GM23338 (cell line): Measurements from ENCODE around the gene HSPA1B. TPM values are rescaled to one million over a fixed set of nuclear protein-coding genes. Genes with fewer than 3 reads are reported as not detected.

Source experiments
- ATAC-seq: fragments of 200-7000 bp; cut with Tn5 transposase; 3 replicates; pipeline ENCODE4 v1.9.1; 2020
- DNase-seq: peaks from one replicate; pipeline ENCODE4 v3.0.0-alpha.2; 2015; ENCODE audit warnings: low spot score
- H2AFZ ChIP-seq: fragments of 200-600 bp; sonication (generic); 2 replicates; pipeline ENCODE4 v1.8.0; 2016; ENCODE audit warnings: antibody characterized with exemption, mild to moderate bottlenecking, moderate library complexity
- H3F3A ChIP-seq: fragments of 200-600 bp; sonication (generic); replicated peaks from 2 replicates; pipeline ENCODE4 v1.8.0; 2017; ENCODE audit warnings: antibody characterized with exemption, mixed run types, low read depth
- H3K27ac ChIP-seq: fragments of 200-600 bp; sonication (generic); 2 replicates; pipeline ENCODE4 v1.6.1; 2016; ENCODE audit warnings: low read depth
- H3K27me3 ChIP-seq: fragments of 200-600 bp; sonication (generic); 2 replicates; pipeline ENCODE4 v1.8.0; 2016; ENCODE audit warnings: mild to moderate bottlenecking, mixed run types, moderate library complexity; ENCODE audit not compliant: insufficient read depth
- H3K36me3 ChIP-seq: fragments of 200-600 bp; sonication (generic); 2 replicates; pipeline ENCODE4 v1.8.0; 2016; ENCODE audit warnings: mild to moderate bottlenecking; ENCODE audit not compliant: insufficient read depth
- H3K4me1 ChIP-seq: fragments of 200-600 bp; sonication (generic); 2 replicates; pipeline ENCODE4 v1.8.0; 2016; ENCODE audit warnings: mild to moderate bottlenecking, moderate library complexity; ENCODE audit not compliant: insufficient read depth
- H3K4me2 ChIP-seq: fragments of 200-600 bp; sonication (generic); 2 replicates; pipeline ENCODE4 v1.7.1; 2017; ENCODE audit warnings: mixed run types
- H3K4me3 ChIP-seq: fragments of 200-600 bp; sonication (generic); 2 replicates; pipeline ENCODE4 v1.6.1; 2016; ENCODE audit warnings: mixed run types
- H3K79me2 ChIP-seq: fragments of 200-600 bp; sonication (generic); replicated peaks from 2 replicates; pipeline ENCODE4 v1.8.0; 2017; ENCODE audit warnings: mild to moderate bottlenecking; ENCODE audit not compliant: insufficient read depth
- H3K9me2 ChIP-seq: fragments of 200-600 bp; sonication (generic); 2 replicates; pipeline ENCODE4 v1.8.0; 2017; ENCODE audit not compliant: insufficient read depth
- H4K20me1 ChIP-seq: fragments of 200-600 bp; sonication (generic); replicated peaks from 2 replicates; pipeline ENCODE4 v1.8.0; 2017; ENCODE audit warnings: mild to moderate bottlenecking; ENCODE audit not compliant: insufficient read depth
- H3K27ac Mint-ChIP-seq: 2 replicates; pipeline ENCODE4 v1.8.0; 2020; ENCODE audit warnings: inconsistent platforms, mild to moderate bottlenecking, moderate library complexity, mixed read lengths
- H3K27me3 Mint-ChIP-seq: 3 replicates; pipeline ENCODE4 v1.8.0; 2022; ENCODE audit warnings: low read depth, mild to moderate bottlenecking, moderate library complexity, mixed read lengths, inconsistent platforms; ENCODE audit not compliant: insufficient read depth, poor library complexity
- H3K36me3 Mint-ChIP-seq: 3 replicates; pipeline ENCODE4 v1.8.0; 2021; ENCODE audit warnings: low read depth, mild to moderate bottlenecking, inconsistent platforms, moderate library complexity, mixed read lengths
- H3K4me1 Mint-ChIP-seq: 3 replicates; pipeline ENCODE4 v1.8.0; 2020; ENCODE audit warnings: mild to moderate bottlenecking, inconsistent platforms, mixed read lengths
- H3K4me3 Mint-ChIP-seq: 3 replicates; pipeline ENCODE4 v1.8.0; 2021; ENCODE audit warnings: moderate library complexity, mild to moderate bottlenecking, inconsistent platforms, mixed read lengths
- H3K9me3 Mint-ChIP-seq: 3 replicates; pipeline ENCODE4 v1.8.0; 2020; ENCODE audit warnings: moderate library complexity, mild to moderate bottlenecking, inconsistent platforms, mixed read lengths
- CREB1 ChIP-seq: fragments of 250-450 bp; sonication (Bioruptor Pico); IDR thresholded peaks from 2 replicates; pipeline ENCODE4 v1.5.0; 2020; ENCODE audit warnings: low read depth, mild to moderate bottlenecking, moderate library complexity
- CTCF ChIP-seq, 2 experiments: fragments of 200-600 bp in 1 of 2; sonication (generic) in 1 of 2; conservative IDR thresholded peaks; 2 replicates each; pipeline versions ENCODE4 v1.5.1 to v1.6.1; 2016 to 2017; ENCODE audit warnings: antibody characterized with exemption in 2 of 2, low read depth in 2 of 2, mild to moderate bottlenecking in 2 of 2, moderate library complexity in 1 of 2
- EZH2 ChIP-seq: fragments of 200-600 bp; sonication (generic); IDR thresholded peaks from one replicate; pipeline ENCODE4 v1.8.0; 2017; ENCODE audit warnings: antibody characterized with exemption, mild to moderate bottlenecking, low read depth; ENCODE audit not compliant: unreplicated experiment
- EZH2phosphoT487 ChIP-seq: fragments of 200-600 bp; sonication (generic); IDR thresholded peaks from one replicate; pipeline ENCODE4 v1.8.1; 2018; ENCODE audit warnings: antibody characterized with exemption; ENCODE audit not compliant: unreplicated experiment
- JUNB ChIP-seq: IDR thresholded peaks from one replicate; pipeline ENCODE4 v1.6.1; 2016; ENCODE audit warnings: antibody characterized with exemption; ENCODE audit not compliant: unreplicated experiment
- NANOG ChIP-seq: IDR thresholded peaks from 2 replicates; pipeline ENCODE4 v1.6.1; 2016; ENCODE audit warnings: antibody characterized with exemption, borderline replicate concordance
- POLR2AphosphoS5 ChIP-seq: IDR thresholded peaks from 2 replicates; pipeline ENCODE4 v1.6.1; 2016; ENCODE audit warnings: antibody characterized with exemption, low read depth
- REST ChIP-seq: IDR thresholded peaks from one replicate; pipeline ENCODE4 v1.6.1; 2018; ENCODE audit warnings: antibody characterized with exemption; ENCODE audit not compliant: unreplicated experiment
- STAT1 ChIP-seq: IDR thresholded peaks from one replicate; pipeline ENCODE4 v1.6.1; 2016; ENCODE audit warnings: antibody characterized with exemption; ENCODE audit not compliant: unreplicated experiment
- ZNF114 ChIP-seq: fragments of 250-450 bp; sonication (Bioruptor Pico); IDR thresholded peaks from 2 replicates; pipeline ENCODE4 v1.5.0; 2020; ENCODE audit warnings: mild to moderate bottlenecking, moderate library complexity
- ZNF331 ChIP-seq: fragments of 250-450 bp; sonication (Bioruptor Pico); IDR thresholded peaks from 2 replicates; pipeline ENCODE4 v1.5.0; 2020; ENCODE audit warnings: low read depth, mild to moderate bottlenecking, moderate library complexity
- polyA plus RNA-seq: library from polyadenylated mRNA; unstranded; fragments of >200 nt; fragmentation: Nextera tagmentation; extraction: Ambion mirVana; gene quantifications from 2 replicates; pipeline ENCODE4 v1.2.1, GENCODE V29; 2016
- total RNA-seq: library from RNA; depleted of rRNA; stranded (reverse); fragments of >200 nt; shearing (Covaris generic); gene quantifications from 2 replicates; pipeline ENCODE4 v1.2.3, GENCODE V29; 2014
- TF ChIP-seq, protein P1 (sequence below): IDR thresholded peaks from 2 replicates; pipeline ENCODE4 v1.6.1; 2016; ENCODE audit warnings: antibody characterized with exemption
- TF ChIP-seq, protein P2 (sequence below): fragments of 250-450 bp; sonication (Bioruptor Pico); IDR thresholded peaks from 2 replicates; pipeline ENCODE4 v1.5.0; 2020; ENCODE audit warnings: mild to moderate bottlenecking, moderate library complexity

The HSPA1B gene
- total and polyA plus RNA-seq, 2 experiments from 2014 or later: 31.7 to 113 TPM

DNA sequence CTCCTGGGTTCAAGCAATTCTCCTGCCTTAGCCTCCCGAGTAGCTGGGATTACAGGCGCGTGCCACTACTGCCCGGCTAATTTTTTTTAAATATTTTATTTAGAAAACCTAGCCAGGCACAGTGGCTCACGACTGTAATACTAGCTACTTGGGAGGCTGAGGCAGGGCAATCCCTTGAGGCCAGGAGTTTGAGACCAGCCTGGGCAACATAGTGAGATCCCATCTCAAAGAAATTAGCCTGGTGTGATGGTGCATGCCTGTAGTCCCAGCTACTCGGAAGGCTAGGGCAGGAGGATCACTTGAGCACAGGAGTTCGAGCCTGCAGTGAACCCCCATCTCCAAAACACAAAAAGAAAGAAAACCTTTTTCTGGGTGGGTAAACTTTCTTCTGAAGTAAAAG is 48.8 kb downstream of the HSPA1B start:
- ATAC-seq: no peak
- Histone ChIP-seq H3K4me1 (peaks cover 5% of the 10 kb centered on the region; the same call in 1 of the 2 replicates), H3K9me2 (no peaks in the 10 kb centered on the region), H3F3A (peaks cover 14% of the 10 kb centered on the region), H3K4me2 (no peak overlapping the region), H4K20me1 (peaks cover 3% of the 10 kb centered on the region; the same call in 1 of the 2 replicates), H2AFZ (no peak overlapping the region), H3K36me3 (peaks cover 5% of the 10 kb centered on the region; the same call in 1 of the 2 replicates), H3K4me3 (no peak overlapping the region), H3K27me3 (no peaks in the 10 kb centered on the region), H3K27ac (no peak overlapping the region), H3K79me2 (no peaks in the 10 kb centered on the region)
- H3K4me1 Mint-ChIP-seq: peaks cover 8% of the 10 kb centered on the region
- no peak for DNase-seq
- peaks cover 5% of the 10 kb centered on the region for H3K27me3 Mint-ChIP-seq
- H3K9me3 Mint-ChIP-seq: no peaks in the 10 kb centered on the region
- peaks cover 20% of the 10 kb centered on the region for H3K36me3 Mint-ChIP-seq
- H3K4me3 Mint-ChIP-seq: no peak overlapping the region
- TF ChIP-seq NANOG (no peak), ZNF114 (no peak), EZH2 (no peak), CTCF (conservative IDR thresholded peaks at IDR 0.05; ENCODE audit: low read depth in 2 of 2) (no peak), ZNF331 (CRISPR knock-in tag) (no peak), STAT1 (no peak), JUNB (no peak), CREB1 (CRISPR knock-in tag) (no peak), EZH2phosphoT487 (no peak), REST (no peak), POLR2AphosphoS5 (no peak)
- TF ChIP-seq, protein P1, sequence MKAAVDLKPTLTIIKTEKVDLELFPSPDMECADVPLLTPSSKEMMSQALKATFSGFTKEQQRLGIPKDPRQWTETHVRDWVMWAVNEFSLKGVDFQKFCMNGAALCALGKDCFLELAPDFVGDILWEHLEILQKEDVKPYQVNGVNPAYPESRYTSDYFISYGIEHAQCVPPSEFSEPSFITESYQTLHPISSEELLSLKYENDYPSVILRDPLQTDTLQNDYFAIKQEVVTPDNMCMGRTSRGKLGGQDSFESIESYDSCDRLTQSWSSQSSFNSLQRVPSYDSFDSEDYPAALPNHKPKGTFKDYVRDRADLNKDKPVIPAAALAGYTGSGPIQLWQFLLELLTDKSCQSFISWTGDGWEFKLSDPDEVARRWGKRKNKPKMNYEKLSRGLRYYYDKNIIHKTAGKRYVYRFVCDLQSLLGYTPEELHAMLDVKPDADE: no peak
- TF ChIP-seq, protein P2, sequence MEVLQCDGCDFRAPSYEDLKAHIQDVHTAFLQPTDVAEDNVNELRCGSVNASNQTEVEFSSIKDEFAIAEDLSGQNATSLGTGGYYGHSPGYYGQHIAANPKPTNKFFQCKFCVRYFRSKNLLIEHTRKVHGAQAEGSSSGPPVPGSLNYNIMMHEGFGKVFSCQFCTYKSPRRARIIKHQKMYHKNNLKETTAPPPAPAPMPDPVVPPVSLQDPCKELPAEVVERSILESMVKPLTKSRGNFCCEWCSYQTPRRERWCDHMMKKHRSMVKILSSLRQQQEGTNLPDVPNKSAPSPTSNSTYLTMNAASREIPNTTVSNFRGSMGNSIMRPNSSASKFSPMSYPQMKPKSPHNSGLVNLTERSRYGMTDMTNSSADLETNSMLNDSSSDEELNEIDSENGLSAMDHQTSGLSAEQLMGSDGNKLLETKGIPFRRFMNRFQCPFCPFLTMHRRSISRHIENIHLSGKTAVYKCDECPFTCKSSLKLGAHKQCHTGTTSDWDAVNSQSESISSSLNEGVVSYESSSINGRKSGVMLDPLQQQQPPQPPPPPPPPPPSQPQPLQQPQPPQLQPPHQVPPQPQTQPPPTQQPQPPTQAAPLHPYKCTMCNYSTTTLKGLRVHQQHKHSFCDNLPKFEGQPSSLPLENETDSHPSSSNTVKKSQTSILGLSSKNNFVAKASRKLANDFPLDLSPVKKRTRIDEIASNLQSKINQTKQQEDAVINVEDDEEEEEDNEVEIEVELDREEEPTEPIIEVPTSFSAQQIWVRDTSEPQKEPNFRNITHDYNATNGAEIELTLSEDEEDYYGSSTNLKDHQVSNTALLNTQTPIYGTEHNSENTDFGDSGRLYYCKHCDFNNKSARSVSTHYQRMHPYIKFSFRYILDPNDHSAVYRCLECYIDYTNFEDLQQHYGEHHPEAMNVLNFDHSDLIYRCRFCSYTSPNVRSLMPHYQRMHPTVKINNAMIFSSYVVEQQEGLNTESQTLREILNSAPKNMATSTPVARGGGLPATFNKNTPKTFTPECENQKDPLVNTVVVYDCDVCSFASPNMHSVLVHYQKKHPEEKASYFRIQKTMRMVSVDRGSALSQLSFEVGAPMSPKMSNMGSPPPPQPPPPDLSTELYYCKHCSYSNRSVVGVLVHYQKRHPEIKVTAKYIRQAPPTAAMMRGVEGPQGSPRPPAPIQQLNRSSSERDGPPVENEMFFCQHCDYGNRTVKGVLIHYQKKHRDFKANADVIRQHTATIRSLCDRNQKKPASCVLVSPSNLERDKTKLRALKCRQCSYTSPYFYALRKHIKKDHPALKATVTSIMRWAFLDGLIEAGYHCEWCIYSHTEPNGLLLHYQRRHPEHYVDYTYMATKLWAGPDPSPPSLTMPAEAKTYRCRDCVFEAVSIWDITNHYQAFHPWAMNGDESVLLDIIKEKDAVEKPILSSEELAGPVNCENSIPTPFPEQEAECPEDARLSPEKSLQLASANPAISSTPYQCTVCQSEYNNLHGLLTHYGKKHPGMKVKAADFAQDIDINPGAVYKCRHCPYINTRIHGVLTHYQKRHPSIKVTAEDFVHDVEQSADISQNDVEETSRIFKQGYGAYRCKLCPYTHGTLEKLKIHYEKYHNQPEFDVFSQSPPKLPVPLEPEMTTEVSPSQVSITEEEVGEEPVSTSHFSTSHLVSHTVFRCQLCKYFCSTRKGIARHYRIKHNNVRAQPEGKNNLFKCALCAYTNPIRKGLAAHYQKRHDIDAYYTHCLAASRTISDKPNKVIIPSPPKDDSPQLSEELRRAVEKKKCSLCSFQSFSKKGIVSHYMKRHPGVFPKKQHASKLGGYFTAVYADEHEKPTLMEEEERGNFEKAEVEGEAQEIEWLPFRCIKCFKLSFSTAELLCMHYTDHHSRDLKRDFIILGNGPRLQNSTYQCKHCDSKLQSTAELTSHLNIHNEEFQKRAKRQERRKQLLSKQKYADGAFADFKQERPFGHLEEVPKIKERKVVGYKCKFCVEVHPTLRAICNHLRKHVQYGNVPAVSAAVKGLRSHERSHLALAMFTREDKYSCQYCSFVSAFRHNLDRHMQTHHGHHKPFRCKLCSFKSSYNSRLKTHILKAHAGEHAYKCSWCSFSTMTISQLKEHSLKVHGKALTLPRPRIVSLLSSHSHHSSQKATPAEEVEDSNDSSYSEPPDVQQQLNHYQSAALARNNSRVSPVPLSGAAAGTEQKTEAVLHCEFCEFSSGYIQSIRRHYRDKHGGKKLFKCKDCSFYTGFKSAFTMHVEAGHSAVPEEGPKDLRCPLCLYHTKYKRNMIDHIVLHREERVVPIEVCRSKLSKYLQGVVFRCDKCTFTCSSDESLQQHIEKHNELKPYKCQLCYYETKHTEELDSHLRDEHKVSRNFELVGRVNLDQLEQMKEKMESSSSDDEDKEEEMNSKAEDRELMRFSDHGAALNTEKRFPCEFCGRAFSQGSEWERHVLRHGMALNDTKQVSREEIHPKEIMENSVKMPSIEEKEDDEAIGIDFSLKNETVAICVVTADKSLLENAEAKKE (CRISPR knock-in tag): no peak
- no peak overlapping the region for H3K27ac Mint-ChIP-seq
